Activated naive CD8-positive, alpha-beta T cell treated with anti-CD3 and anti-CD28 coated beads, Interleukin-2, amount 50 U/mL, for 24 hours (primary cell): Measurements from ENCODE around the gene ZNF318.

Source experiments
- ATAC-seq: fragments of 150-1000 bp; cut with Tn5 transposase; one replicate; pipeline ENCODE4 v1.10.0; 2021
- DNase-seq: peaks from one replicate; pipeline ENCODE4 v3.0.0; 2021
- H3K27ac Mint-ChIP-seq: one replicate; pipeline ENCODE4 v1.8.0; 2021; ENCODE audit warnings: mild to moderate bottlenecking, mixed read lengths
- H3K27me3 Mint-ChIP-seq: one replicate; pipeline ENCODE4 v1.8.0; 2021; ENCODE audit warnings: mixed read lengths
- H3K36me3 Mint-ChIP-seq: one replicate; pipeline ENCODE4 v1.8.0; 2021; ENCODE audit warnings: low read depth, mixed read lengths
- H3K4me1 Mint-ChIP-seq: one replicate; pipeline ENCODE4 v1.8.0; 2021; ENCODE audit warnings: mixed read lengths
- H3K4me3 Mint-ChIP-seq: one replicate; pipeline ENCODE4 v1.8.0; 2021; ENCODE audit warnings: mild to moderate bottlenecking, moderate library complexity, mixed read lengths
- H3K9me3 Mint-ChIP-seq: one replicate; pipeline ENCODE4 v1.8.0; 2021; ENCODE audit warnings: mixed read lengths

ZNF318 gene

DNA sequence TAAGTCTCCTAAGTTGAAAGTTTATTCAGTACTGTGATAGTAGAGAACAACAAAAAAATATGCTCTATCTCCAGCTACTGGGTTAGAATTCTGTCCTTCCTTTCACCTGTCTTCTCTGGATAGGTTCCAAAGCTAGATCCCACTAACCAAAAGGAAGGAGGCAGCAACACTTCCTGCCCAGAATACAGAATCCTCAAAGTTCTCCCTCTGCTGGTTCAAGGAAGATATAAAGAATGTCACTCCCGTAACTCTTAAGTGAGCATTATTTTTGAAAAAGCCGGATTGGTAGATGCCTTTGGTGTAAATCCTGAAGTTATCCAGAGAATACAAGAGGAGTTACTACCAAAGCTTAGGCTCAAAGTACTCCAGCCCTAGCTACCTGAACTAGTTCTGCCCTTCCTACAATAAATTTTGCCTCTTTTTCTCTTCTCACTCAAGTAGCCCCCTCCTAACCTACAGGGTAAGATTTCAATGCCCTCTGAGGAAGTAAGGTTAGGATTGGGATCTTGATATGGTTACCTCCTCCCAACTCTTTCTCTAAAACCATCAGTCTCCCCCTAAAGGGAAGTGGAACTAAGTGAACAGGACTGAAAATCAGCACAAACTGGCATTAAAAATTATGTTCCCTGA, 34.9 kb downstream of the ZNF318 start:
- Mint-ChIP-seq H3K27ac (no peak overlapping the region), H3K4me1 (peaks cover 22% of the 10 kb centered on the region), H3K9me3 (no peaks in the 10 kb centered on the region), H3K36me3 (peaks cover 3% of the 10 kb centered on the region), H3K4me3 (no peak overlapping the region), H3K27me3 (no peaks in the 10 kb centered on the region)
- ATAC-seq, result no peak
- DNase-seq, result no peak

- H3K36me3 Mint-ChIP-seq, result no peaks in the 10 kb centered on the region
- DNase-seq (no peak), ATAC-seq (no peak)
- H3K27ac Mint-ChIP-seq, result no peak overlapping the region
- no peak overlapping the region for H3K4me3 Mint-ChIP-seq
- no peaks in the 10 kb centered on the region for H3K9me3 Mint-ChIP-seq
- H3K27me3 Mint-ChIP-seq, result no peaks in the 10 kb centered on the region
- H3K4me1 Mint-ChIP-seq, result peaks cover 17% of the 10 kb centered on the region
Observed at GRCh38 chr6:43331891-43332290, 37.6 kb downstream of the ZNF318 start.

GRCh38 chr6:43331470-43331869, 38.0 kb downstream of the ZNF318 start:
- ATAC-seq (no peak), DNase-seq (no peak)
- H3K4me1 Mint-ChIP-seq, result peaks cover 17% of the 10 kb centered on the region
- H3K36me3 Mint-ChIP-seq, result no peaks in the 10 kb centered on the region
- no peak overlapping the region for H3K4me3 Mint-ChIP-seq
- no peaks in the 10 kb centered on the region for H3K9me3 Mint-ChIP-seq
- no peaks in the 10 kb centered on the region for H3K27me3 Mint-ChIP-seq
- no peak overlapping the region for H3K27ac Mint-ChIP-seq

DNA sequence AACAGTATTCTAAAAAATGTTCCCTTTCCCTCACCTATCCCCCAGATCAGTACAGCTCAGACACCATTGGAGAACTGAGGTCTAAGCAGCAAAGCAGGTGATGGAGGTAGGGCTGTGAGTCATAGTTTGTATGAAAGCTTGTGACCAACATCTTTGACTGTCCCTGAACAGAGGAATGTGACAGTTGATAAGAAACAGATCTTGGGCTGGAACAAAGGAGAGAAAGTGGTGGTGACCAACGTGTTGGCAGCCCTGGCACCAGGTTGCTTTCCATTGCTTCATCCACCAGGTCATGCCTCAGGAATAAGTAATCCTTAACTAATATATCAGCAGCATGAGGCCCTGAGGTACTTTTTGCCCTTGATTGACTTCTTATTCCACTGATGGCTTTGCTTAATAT, 40.9 kb downstream of the ZNF318 start:
- Mint-ChIP-seq H3K4me1 (peaks cover 12% of the 10 kb centered on the region), H3K27ac (no peak overlapping the region), H3K9me3 (no peaks in the 10 kb centered on the region), H3K4me3 (no peak overlapping the region), H3K27me3 (no peaks in the 10 kb centered on the region), H3K36me3 (no peaks in the 10 kb centered on the region)
- ATAC-seq, result no peak
- DNase-seq, result no peak

GRCh38 chr6:43325876-43326275, 43.6 kb downstream of the ZNF318 start:
- Mint-ChIP-seq H3K4me3 (no peak overlapping the region), H3K36me3 (no peaks in the 10 kb centered on the region), H3K27me3 (no peaks in the 10 kb centered on the region), H3K27ac (no peak overlapping the region), H3K4me1 (no peaks in the 10 kb centered on the region), H3K9me3 (no peaks in the 10 kb centered on the region)
- ATAC-seq (no peak), DNase-seq (no peak)

DNA sequence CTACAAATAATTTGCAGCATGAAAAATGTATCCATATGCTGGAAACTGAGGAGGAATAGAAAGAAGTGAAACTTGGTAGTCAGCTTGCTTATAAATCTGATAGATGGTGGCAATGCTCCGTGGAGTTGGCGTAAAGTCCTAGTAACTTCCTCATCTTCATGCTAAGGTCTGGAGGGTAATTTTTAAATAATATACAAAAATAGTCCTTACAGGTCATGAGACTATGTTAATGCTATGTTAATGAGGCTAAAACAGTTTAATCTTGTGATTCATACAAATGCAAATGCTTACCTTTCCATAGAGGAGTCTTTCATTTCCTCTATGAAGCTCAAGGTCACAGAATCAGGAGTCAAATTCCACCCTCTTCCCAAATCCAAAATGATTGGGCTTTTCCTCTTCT, 51.4 kb downstream of the ZNF318 start:
- H3K36me3 Mint-ChIP-seq, result no peaks in the 10 kb centered on the region
- ATAC-seq, result no peak
- DNase-seq, result no peak
- H3K27ac Mint-ChIP-seq, result no peak overlapping the region
- H3K4me3 Mint-ChIP-seq, result no peak overlapping the region
- H3K4me1 Mint-ChIP-seq, result peaks cover 3% of the 10 kb centered on the region
- no peaks in the 10 kb centered on the region for H3K9me3 Mint-ChIP-seq
- H3K27me3 Mint-ChIP-seq, result no peaks in the 10 kb centered on the region

- peaks cover 12% of the 10 kb centered on the region for H3K4me1 Mint-ChIP-seq
- H3K27ac Mint-ChIP-seq, result no peak overlapping the region
- ATAC-seq (no peak), DNase-seq (no peak)
- no peaks in the 10 kb centered on the region for H3K36me3 Mint-ChIP-seq
- no peak overlapping the region for H3K4me3 Mint-ChIP-seq
- H3K27me3 Mint-ChIP-seq, result no peaks in the 10 kb centered on the region
- H3K9me3 Mint-ChIP-seq, result no peaks in the 10 kb centered on the region
Observed at GRCh38 chr6:43313813-43314212, 55.6 kb downstream of the ZNF318 start.

DNA sequence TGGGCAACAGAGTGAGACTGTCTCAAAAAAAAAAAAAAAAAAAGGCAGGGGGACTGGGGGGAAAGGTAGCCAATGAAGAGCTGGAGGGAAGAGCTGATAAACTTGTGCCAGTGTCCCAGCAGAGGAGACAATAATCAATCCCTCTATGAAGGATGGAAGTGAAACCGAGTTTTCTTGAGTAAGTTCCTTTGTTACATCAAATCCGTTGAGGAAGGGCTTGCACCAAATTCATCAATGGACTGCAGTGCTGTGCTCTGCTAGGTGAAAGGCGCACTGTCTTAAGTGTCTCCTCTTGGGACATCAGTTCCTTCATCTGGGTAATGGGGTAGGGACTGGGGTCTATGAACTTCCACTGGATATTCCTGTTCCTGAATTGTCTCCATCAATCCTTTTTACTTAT, 57.8 kb downstream of the ZNF318 start:
- H3K27me3 Mint-ChIP-seq, result no peaks in the 10 kb centered on the region

GRCh38 chr6:43310624-43311023, 58.8 kb downstream of the ZNF318 start:
- no peaks in the 10 kb centered on the region for H3K36me3 Mint-ChIP-seq
- H3K27me3 Mint-ChIP-seq, result no peaks in the 10 kb centered on the region
- no peak overlapping the region for H3K27ac Mint-ChIP-seq
- no peak for ATAC-seq
- no peak overlapping the region for H3K4me3 Mint-ChIP-seq
- H3K4me1 Mint-ChIP-seq, result peaks cover 13% of the 10 kb centered on the region
- no peaks in the 10 kb centered on the region for H3K9me3 Mint-ChIP-seq
- no peak for DNase-seq

More for the DNA sequence above, 57.8 kb downstream of the ZNF318 start:
- DNase-seq, result no peak
- no peak overlapping the region for H3K27ac Mint-ChIP-seq
- H3K36me3 Mint-ChIP-seq, result no peaks in the 10 kb centered on the region
- no peaks in the 10 kb centered on the region for H3K9me3 Mint-ChIP-seq
- no peak for ATAC-seq
- H3K4me1 Mint-ChIP-seq, result peaks cover 13% of the 10 kb centered on the region
- H3K4me3 Mint-ChIP-seq, result no peak overlapping the region

DNA sequence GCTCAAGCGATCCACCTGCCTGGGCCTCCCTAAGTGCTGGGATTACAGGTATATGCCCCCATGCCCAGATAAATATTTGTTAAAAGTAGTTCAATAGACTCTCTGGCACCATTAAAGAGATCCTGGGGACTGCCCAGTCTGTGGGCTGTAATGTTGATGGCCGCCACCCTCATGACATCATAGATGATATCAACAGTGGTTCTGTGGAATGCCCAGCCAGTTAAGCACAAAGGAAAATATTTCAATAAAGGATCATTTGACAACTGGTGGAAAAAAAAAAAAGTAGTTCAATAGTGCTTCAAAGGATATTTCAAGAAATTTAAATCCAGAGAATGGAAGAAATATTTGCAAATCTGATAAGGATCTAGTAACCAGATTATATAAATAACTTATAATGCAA, 59.3 kb downstream of the ZNF318 start:
- ATAC-seq, result no peak
- no peaks in the 10 kb centered on the region for H3K27me3 Mint-ChIP-seq
- H3K36me3 Mint-ChIP-seq, result no peaks in the 10 kb centered on the region
- H3K4me3 Mint-ChIP-seq, result no peak overlapping the region
- H3K27ac Mint-ChIP-seq, result no peak overlapping the region
- H3K4me1 Mint-ChIP-seq, result peaks cover 13% of the 10 kb centered on the region
- DNase-seq, result no peak
- H3K9me3 Mint-ChIP-seq, result no peaks in the 10 kb centered on the region

DNA sequence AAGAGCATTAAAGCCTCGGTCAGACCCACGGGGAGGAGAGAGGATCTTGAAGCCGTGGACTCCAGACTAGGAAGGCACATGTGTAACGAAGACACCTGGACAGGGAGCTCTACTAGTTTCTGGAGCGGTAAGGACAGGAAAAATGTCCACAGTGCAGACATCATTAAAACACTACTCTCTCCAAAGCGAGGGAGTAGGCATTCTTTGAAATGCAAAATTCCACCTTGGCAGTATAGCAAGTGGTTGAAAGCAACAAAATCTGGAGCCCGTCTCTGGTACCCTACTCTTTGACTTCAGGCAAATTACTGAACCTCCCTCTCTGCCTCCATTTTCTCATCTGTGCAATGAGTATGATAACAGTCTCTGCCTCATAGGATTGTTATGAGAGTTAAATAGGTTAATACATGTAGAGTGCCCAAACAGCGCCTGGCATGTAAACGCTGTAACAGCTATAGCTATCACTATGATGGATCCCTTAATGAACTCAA, 60.4 kb downstream of the ZNF318 start:
- Mint-ChIP-seq H3K36me3 (no peaks in the 10 kb centered on the region), H3K9me3 (no peaks in the 10 kb centered on the region), H3K4me1 (peaks cover 13% of the 10 kb centered on the region), H3K27me3 (no peaks in the 10 kb centered on the region), H3K27ac (no peak overlapping the region), H3K4me3 (peak overlapping the region; percentile 78)
- no peak for DNase-seq
- no peak for ATAC-seq

DNA sequence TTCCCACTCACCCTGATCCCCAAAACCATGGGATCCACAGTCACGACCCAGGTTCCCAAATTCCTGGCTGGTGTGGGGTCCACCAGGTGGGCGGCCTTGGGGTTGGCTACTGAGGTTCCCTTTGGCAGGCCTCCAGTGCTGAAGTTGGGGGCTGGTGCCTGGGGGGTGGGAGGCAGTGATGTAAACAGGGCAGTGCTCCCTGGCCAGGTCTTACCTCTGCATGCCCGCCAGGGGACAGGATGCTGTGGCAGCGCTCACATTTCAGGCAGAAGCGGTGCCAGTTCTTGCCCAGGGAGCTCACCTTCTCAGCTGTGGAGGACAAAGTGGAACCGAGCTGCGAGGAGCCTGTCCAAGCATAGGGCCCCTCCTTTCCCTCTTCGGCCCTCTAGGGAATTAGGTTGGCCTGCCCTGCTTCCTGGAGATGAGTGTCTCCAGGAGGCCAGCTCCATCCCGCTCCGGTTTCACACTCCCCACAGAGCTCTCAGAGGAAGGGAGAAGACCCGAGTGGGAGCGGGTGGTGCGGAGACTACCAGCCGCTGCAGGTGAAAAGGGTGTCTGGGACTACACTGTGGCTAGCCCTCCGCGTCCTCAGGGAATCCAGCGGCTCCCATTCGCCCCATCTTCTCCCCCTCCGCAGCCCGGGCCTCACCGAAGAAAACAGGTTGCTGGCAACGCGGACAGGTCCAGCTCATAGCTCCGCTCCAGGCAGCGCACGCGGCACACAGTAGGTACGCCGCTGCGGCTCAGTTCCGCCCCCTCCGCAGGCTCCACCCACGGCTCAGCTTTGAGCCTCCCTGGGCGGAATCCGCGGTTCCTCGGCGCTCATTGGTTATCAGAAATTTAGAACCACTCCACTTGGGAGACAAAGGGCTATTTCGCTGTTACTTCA, 61.1 kb downstream of the ZNF318 start, which contains the start of gene CRIP3:
Gene CRIP3 (minus strand): TSS at position 726 of the 889 bp plus-strand sequence. CDS start 34 bp downstream, at position 692.
- Mint-ChIP-seq H3K9me3 (no peaks in the 10 kb centered on the region), H3K27me3 (no peaks in the 10 kb centered on the region), H3K4me3 (peak within 1 kb of the TSS; percentile 78), H3K36me3 (no peaks in the 10 kb centered on the region), H3K4me1 (peaks cover 13% of the 10 kb centered on the region), H3K27ac (no peak within 1 kb of the TSS)
- peak; percentile 60 for DNase-seq
- ATAC-seq, result peak; percentile 79

- Mint-ChIP-seq H3K4me3 (no peak overlapping the region), H3K36me3 (no peaks in the 10 kb centered on the region), H3K9me3 (no peaks in the 10 kb centered on the region), H3K27ac (no peak overlapping the region), H3K27me3 (no peaks in the 10 kb centered on the region), H3K4me1 (peaks cover 13% of the 10 kb centered on the region)
- DNase-seq, result no peak
- no peak for ATAC-seq
Observed at GRCh38 chr6:43307451-43308100, 61.9 kb downstream of the ZNF318 start.

GRCh38 chr6:43306086-43306485, 63.4 kb downstream of the ZNF318 start:
- peaks cover 13% of the 10 kb centered on the region for H3K4me1 Mint-ChIP-seq
- H3K9me3 Mint-ChIP-seq, result no peaks in the 10 kb centered on the region
- H3K4me3 Mint-ChIP-seq, result no peak overlapping the region
- no peak overlapping the region for H3K27ac Mint-ChIP-seq
- H3K27me3 Mint-ChIP-seq, result no peaks in the 10 kb centered on the region
- no peaks in the 10 kb centered on the region for H3K36me3 Mint-ChIP-seq
- ATAC-seq, result no peak
- no peak for DNase-seq

- Mint-ChIP-seq H3K27me3 (peaks cover 2% of the 10 kb centered on the region), H3K4me3 (no peak overlapping the region), H3K9me3 (no peaks in the 10 kb centered on the region), H3K36me3 (no peaks in the 10 kb centered on the region), H3K27ac (no peak overlapping the region), H3K4me1 (peaks cover 11% of the 10 kb centered on the region)
- no peak for DNase-seq
- no peak for ATAC-seq
Observed at GRCh38 chr6:43304882-43305281, 64.6 kb downstream of the ZNF318 start.
